ENCODE results near the gene CD48.
A peak's percentile ranks its signal among the peaks of the same experiment; 100 is the strongest.
"Not testable (repeated sequence)": the region's sequence is repeated elsewhere in the genome, so short reads cannot be mapped to it uniquely, and the experiment has no call there.

CD48 gene

GRCh38 chr1:160734301-160734700 is 22.7 kb upstream of the CD48 start:
- no peaks in the 10 kb centered on the region for H3K9me3 ChIP-seq (ENCODE audit: insufficient read depth, low read length, severe bottlenecking)
- no peak for TF ChIP-seq CTCF (IDR thresholded peaks at IDR 0.05; ENCODE audit: borderline replicate concordance, extremely low read depth, low read length, poor library complexity, severe bottlenecking)
- TF ChIP-seq EZH2 (IDR thresholded peaks at IDR 0.05; ENCODE audit: borderline replicate concordance, low read depth, low read length, severe bottlenecking) = no peak
- ATAC-seq (ENCODE audit: insufficient read depth, low read depth) (no peak), DNase-seq (no peak)
- no peak overlapping the region for H3K9ac ChIP-seq (ENCODE audit: low read depth, low read length)
- 0 out of 2 replicates have a peak overlapping the region, but pooled peaks have one; percentile 70 for H2AFZ ChIP-seq (ENCODE audit: low read depth, low read length)
- H3K79me2 ChIP-seq (ENCODE audit: insufficient read depth, low read length) = no peaks in the 10 kb centered on the region
- no peak overlapping the region for H3K4me3 ChIP-seq (ENCODE audit: low read depth in 1 of 2, low read length in 2 of 2)
- no peaks in the 10 kb centered on the region for H4K20me1 ChIP-seq (ENCODE audit: insufficient read depth, low read length)
- peak overlapping the region; percentile 43 for H3K4me2 ChIP-seq (ENCODE audit: insufficient read depth, low read length)
- H3K27ac ChIP-seq (ENCODE audit: low read length) = no peak overlapping the region
- peaks cover 9% of the 10 kb centered on the region for H3K4me1 ChIP-seq (ENCODE audit: insufficient read depth, low read length)
- no peaks in the 10 kb centered on the region for H3K36me3 ChIP-seq (ENCODE audit: insufficient read depth, low read length)
- H3K27me3 ChIP-seq (ENCODE audit: insufficient read depth, low read length, poor library complexity) = no peaks in the 10 kb centered on the region

GRCh38 chr1:160733898-160734297 is 22.3 kb upstream of the CD48 start:
- no peak overlapping the region for H3K9ac ChIP-seq (ENCODE audit: low read depth, low read length)
- peak overlapping the region; percentile 70 for H2AFZ ChIP-seq (ENCODE audit: low read depth, low read length)
- ATAC-seq (ENCODE audit: insufficient read depth, low read depth) (peak; percentile 57; the same call in 2 of the 3 replicates), DNase-seq (no peak)
- H3K4me3 ChIP-seq (ENCODE audit: low read depth in 1 of 2, low read length in 2 of 2) = no peak overlapping the region
- TF ChIP-seq CTCF (IDR thresholded peaks at IDR 0.05; ENCODE audit: borderline replicate concordance, extremely low read depth, low read length, poor library complexity, severe bottlenecking) (no peak), EZH2 (IDR thresholded peaks at IDR 0.05; ENCODE audit: borderline replicate concordance, low read depth, low read length, severe bottlenecking) (no peak)
- H3K36me3 ChIP-seq (ENCODE audit: insufficient read depth, low read length) = no peaks in the 10 kb centered on the region
- no peaks in the 10 kb centered on the region for H3K79me2 ChIP-seq (ENCODE audit: insufficient read depth, low read length)
- no peaks in the 10 kb centered on the region for H3K27me3 ChIP-seq (ENCODE audit: insufficient read depth, low read length, poor library complexity)
- peak overlapping the region; percentile 43 for H3K4me2 ChIP-seq (ENCODE audit: insufficient read depth, low read length)
- H4K20me1 ChIP-seq (ENCODE audit: insufficient read depth, low read length) = no peaks in the 10 kb centered on the region
- H3K4me1 ChIP-seq (ENCODE audit: insufficient read depth, low read length) = peaks cover 9% of the 10 kb centered on the region
- H3K27ac ChIP-seq (ENCODE audit: low read length) = no peak overlapping the region
- H3K9me3 ChIP-seq (ENCODE audit: insufficient read depth, low read length, severe bottlenecking) = no peaks in the 10 kb centered on the region

- no peak overlapping the region for H3K4me2 ChIP-seq (ENCODE audit: insufficient read depth, low read length)
- H3K79me2 ChIP-seq (ENCODE audit: insufficient read depth, low read length) = no peaks in the 10 kb centered on the region
- no peaks in the 10 kb centered on the region for H3K36me3 ChIP-seq (ENCODE audit: insufficient read depth, low read length)
- H3K9ac ChIP-seq (ENCODE audit: low read depth, low read length) = no peak overlapping the region
- no peak overlapping the region for H3K4me3 ChIP-seq (ENCODE audit: low read depth in 1 of 2, low read length in 2 of 2)
- TF ChIP-seq CTCF (IDR thresholded peaks at IDR 0.05; ENCODE audit: borderline replicate concordance, extremely low read depth, low read length, poor library complexity, severe bottlenecking) (no peak), EZH2 (IDR thresholded peaks at IDR 0.05; ENCODE audit: borderline replicate concordance, low read depth, low read length, severe bottlenecking) (no peak)
- no peak overlapping the region for H3K27ac ChIP-seq (ENCODE audit: low read length)
- no peaks in the 10 kb centered on the region for H3K27me3 ChIP-seq (ENCODE audit: insufficient read depth, low read length, poor library complexity)
- no peak overlapping the region for H2AFZ ChIP-seq (ENCODE audit: low read depth, low read length)
- H3K9me3 ChIP-seq (ENCODE audit: insufficient read depth, low read length, severe bottlenecking) = no peaks in the 10 kb centered on the region
- ATAC-seq (ENCODE audit: insufficient read depth, low read depth) (no peak), DNase-seq (no peak)
- no peaks in the 10 kb centered on the region for H4K20me1 ChIP-seq (ENCODE audit: insufficient read depth, low read length)
- H3K4me1 ChIP-seq (ENCODE audit: insufficient read depth, low read length) = peaks cover 13% of the 10 kb centered on the region
Measured at GRCh38 chr1:160731990-160732389, 20.4 kb upstream of the CD48 start.

- H3K9ac ChIP-seq (ENCODE audit: low read depth, low read length); H2AFZ ChIP-seq (ENCODE audit: low read depth, low read length); H3K27me3 ChIP-seq (ENCODE audit: insufficient read depth, low read length, poor library complexity); H3K4me2 ChIP-seq (ENCODE audit: insufficient read depth, low read length); H4K20me1 ChIP-seq (ENCODE audit: insufficient read depth, low read length); H3K9me3 ChIP-seq (ENCODE audit: insufficient read depth, low read length, severe bottlenecking); H3K4me3 ChIP-seq (ENCODE audit: low read depth in 1 of 2, low read length in 2 of 2); H3K27ac ChIP-seq (ENCODE audit: low read length); H3K36me3 ChIP-seq (ENCODE audit: insufficient read depth, low read length); ATAC-seq (ENCODE audit: insufficient read depth, low read depth); H3K79me2 ChIP-seq (ENCODE audit: insufficient read depth, low read length); DNase-seq: not testable (repeated sequence)
- peaks cover 17% of the 10 kb centered on the region for H3K4me1 ChIP-seq (ENCODE audit: insufficient read depth, low read length)
Measured at GRCh38 chr1:160731564-160731963, 19.9 kb upstream of the CD48 start.

All from DND-41 (cell line).